Activated B cell treated with CpG ODN at 0.5 μM for 24 hours (primary cell): ENCODE data around the gene TMEM127. TPM values are rescaled to one million over a fixed set of nuclear protein-coding genes. Genes with fewer than 3 reads are reported as not detected.

Experiments used
- ATAC-seq: fragments of 200-7000 bp; cut with Tn5 transposase; one replicate; pipeline ENCODE4 v1.10.0; 2021; ENCODE audit warnings: low read depth, mild to moderate bottlenecking, moderate library complexity
- CTCF ChIA-PET: fragments of 350-600 bp; sonication (Branson Sonifier 250); formaldehyde crosslinking; loops from one replicate; lab custom pipeline; 2021; ENCODE audit warnings: antibody characterized with exemption; lab: Charles Lee
- POLR2A ChIA-PET: fragments of 350-600 bp; sonication (Branson Sonifier 250); formaldehyde crosslinking; loops from one replicate; lab custom pipeline; 2021; ENCODE audit warnings: antibody characterized with exemption; lab: Charles Lee
- DNase-seq: peaks from one replicate; pipeline ENCODE4 v3.0.0; 2022
- H3K27ac Mint-ChIP-seq: one replicate; pipeline ENCODE4 v1.8.0; 2020; ENCODE audit warnings: mixed read lengths
- H3K27me3 Mint-ChIP-seq: one replicate; pipeline ENCODE4 v1.8.0; 2021; ENCODE audit warnings: mixed read lengths
- H3K36me3 Mint-ChIP-seq: one replicate; pipeline ENCODE4 v1.8.0; 2021; ENCODE audit warnings: low read depth, mixed read lengths
- H3K4me1 Mint-ChIP-seq: one replicate; pipeline ENCODE4 v1.8.0; 2021; ENCODE audit warnings: mixed read lengths
- H3K4me3 Mint-ChIP-seq: one replicate; pipeline ENCODE4 v1.8.0; 2020; ENCODE audit warnings: mild to moderate bottlenecking, mixed read lengths
- H3K9me3 Mint-ChIP-seq: one replicate; pipeline ENCODE4 v1.8.0; 2020; ENCODE audit warnings: mixed read lengths
- CTCF ChIP-seq: fragments of 200-600 bp; IDR thresholded peaks from one replicate; pipeline ENCODE4 v1.8.0; 2022; ENCODE audit warnings: antibody characterized with exemption, mild to moderate bottlenecking
- intact Hi-C: fragments of 100-400 bp; cut with micrococcal nuclease; formaldehyde crosslinking; loops from one replicate; pipeline ENCODE4 v1.15.1; 2024
- total RNA-seq: library from RNA; stranded (reverse); gene quantifications from 2 replicates; pipeline ENCODE4 v1.2.3, GENCODE V29; 2022

TMEM127 gene
- total RNA-seq, 1 donor from 2014 or later, result 43.2 TPM

DNA sequence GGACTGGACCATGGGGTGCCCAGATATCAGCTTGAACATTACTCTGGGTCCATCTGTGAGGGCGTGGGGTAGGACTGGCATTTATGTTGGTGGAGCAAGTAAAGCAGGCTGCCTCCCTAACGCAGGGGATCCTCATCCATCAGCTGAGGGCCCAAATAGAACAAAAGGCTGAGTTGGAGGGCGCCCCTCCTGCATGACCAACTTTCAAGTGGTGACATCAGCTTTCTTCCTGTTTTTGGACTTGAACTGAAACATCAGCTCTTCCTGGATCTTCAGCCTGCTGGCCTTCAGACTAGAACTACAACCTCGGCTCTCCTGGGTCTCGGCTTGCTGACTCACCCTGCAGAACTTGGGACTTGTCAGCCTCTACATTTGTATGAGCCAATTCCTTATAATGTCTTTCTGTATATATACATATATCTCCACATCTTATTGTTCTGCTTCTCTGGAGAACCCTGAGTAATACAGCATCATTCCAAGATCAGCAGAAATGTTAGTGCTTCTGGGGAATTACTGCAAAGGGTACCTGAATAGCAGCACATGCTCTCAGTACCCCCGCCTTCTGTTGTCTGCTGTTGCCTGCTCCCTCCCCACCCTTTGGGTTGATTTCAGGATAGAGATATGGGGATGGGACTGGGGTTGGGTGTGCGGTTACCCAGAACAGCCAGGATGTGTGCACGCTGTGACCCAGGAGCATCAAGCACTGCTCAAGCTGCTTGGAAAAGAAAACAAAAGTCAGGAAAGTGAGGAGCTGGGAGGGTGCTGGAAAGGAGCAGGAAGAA lies 20.0 kb downstream of the TMEM127 start:
- POLR2A ChIA-PET, result interaction anchor here (0.6 to 2.1 kb wide), 7 partner anchors 10 to 96 kb away, joined by 3 to 12 read pairs (median 5); partner anchors contain the start of gene STARD7

DNA sequence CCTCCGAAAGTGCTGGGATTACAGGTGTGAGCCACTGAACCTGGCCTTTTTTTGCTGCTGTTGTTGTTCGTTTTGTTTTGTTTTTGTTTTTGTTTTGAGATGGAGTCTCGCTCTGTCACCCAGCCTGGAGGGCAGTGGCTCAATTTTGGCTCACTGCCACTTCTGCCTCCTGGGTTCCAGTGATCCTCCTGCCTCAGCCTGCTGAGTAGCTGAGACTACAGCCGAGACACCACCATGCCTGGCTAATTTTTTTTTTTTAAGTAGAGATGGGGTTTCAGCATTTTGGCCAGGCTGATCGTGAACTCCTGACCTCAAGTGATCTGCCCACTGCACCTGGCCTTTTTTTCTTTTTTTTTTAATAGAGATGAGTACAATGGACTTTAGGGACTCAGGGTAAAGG lies 22.0 kb downstream of the TMEM127 start:
- H3K4me1 Mint-ChIP-seq, result peaks cover 55% of the 10 kb centered on the region
- H3K9me3 Mint-ChIP-seq, result no peaks in the 10 kb centered on the region
- no peak overlapping the region for H3K4me3 Mint-ChIP-seq
- DNase-seq (no peak), ATAC-seq (no peak)
- H3K27ac Mint-ChIP-seq, result no peak overlapping the region
- ChIA-PET CTCF (no interaction called here), POLR2A (interaction anchor here (0.6 kb wide), 1 partner anchor 36 kb away, joined by 3 read pairs; no protein-coding TSS in a partner anchor)
- intact Hi-C loops, result loop anchor here (2.0 kb wide), 3 partner anchors 13 to 35 kb away; partner anchors contain the start of gene STARD7
- H3K27me3 Mint-ChIP-seq, result no peaks in the 10 kb centered on the region
- TF ChIP-seq CTCF, result no peak
- peaks cover 4% of the 10 kb centered on the region for H3K36me3 Mint-ChIP-seq

More for the DNA sequence above, 20.0 kb downstream of the TMEM127 start:
- no peak for TF ChIP-seq CTCF
- peaks cover 53% of the 10 kb centered on the region for H3K4me1 Mint-ChIP-seq
- peak overlapping the region; percentile 35 for H3K4me3 Mint-ChIP-seq
- intact Hi-C loops, result loop anchor here (1.0 kb wide), 1 partner anchor 15 kb away; no protein-coding TSS in a partner anchor
- ATAC-seq (peak; percentile 51), DNase-seq (no peak)
- H3K9me3 Mint-ChIP-seq, result no peaks in the 10 kb centered on the region
- CTCF ChIA-PET, result interaction anchor here (0.9 to 2.0 kb wide), 3 partner anchors 12 to 19 kb away, joined by 3 to 10 read pairs (median 3); no protein-coding TSS in a partner anchor
- no peaks in the 10 kb centered on the region for H3K27me3 Mint-ChIP-seq
- peak overlapping the region; percentile 68 for H3K27ac Mint-ChIP-seq
- peaks cover 13% of the 10 kb centered on the region for H3K36me3 Mint-ChIP-seq

DNA sequence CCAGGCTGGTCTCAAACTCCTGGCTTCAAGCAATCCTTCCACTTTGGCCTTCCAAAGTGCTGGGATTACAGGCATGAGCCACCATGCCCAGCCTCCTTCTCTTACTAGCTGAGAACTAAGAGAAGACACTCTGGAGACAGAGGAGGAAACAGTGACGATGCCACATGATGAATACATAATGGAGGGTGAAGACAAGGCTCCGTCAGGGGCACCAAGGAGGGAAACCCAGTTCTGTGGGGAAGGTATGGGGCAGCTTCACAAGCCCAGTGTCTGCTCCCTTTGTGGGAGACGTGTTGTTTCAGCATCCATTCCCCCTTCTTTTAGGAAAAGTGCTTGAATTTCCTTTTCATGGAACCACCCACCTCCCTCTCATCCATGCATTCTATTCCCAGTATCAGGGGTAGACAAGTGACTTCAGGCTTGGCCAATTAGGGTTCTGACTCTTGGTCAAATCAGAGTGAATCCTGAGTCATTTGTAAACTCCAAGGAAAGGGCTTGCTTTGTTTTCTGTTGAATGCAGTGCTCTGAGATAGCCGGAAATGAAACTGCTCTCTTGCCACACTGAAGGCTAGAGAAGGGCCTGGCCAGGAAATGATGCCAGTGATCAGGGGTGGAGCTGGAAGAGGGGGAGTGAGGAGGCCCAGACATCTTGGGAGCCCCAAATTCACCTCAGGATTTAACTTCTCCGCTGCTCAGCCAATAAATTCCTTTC lies 23.7 kb downstream of the TMEM127 start:
- DNase-seq (no peak), ATAC-seq (peak; percentile 89)
- Mint-ChIP-seq H3K4me3 (peak overlapping the region; percentile 56), H3K9me3 (no peaks in the 10 kb centered on the region), H3K27me3 (no peaks in the 10 kb centered on the region), H3K27ac (peak overlapping the region; percentile 90), H3K36me3 (peaks cover 7% of the 10 kb centered on the region), H3K4me1 (peaks cover 49% of the 10 kb centered on the region)
- intact Hi-C loops, result loop anchor here (2.0 kb wide), 3 partner anchors 15 to 33 kb away; partner anchors contain the start of gene STARD7
- TF ChIP-seq CTCF, result no peak
- CTCF ChIA-PET, result interaction anchor here (0.9 to 1.7 kb wide), 5 partner anchors 8 to 103 kb away, joined by 3 to 7 read pairs (median 4); no protein-coding TSS in a partner anchor
- POLR2A ChIA-PET, result interaction anchor here (0.5 to 2.5 kb wide), 17 partner anchors 8 to 114 kb away, joined by 3 to 35 read pairs (median 5); partner anchors contain the start of genes CIAO1, STARD7 and TMEM127

DNA sequence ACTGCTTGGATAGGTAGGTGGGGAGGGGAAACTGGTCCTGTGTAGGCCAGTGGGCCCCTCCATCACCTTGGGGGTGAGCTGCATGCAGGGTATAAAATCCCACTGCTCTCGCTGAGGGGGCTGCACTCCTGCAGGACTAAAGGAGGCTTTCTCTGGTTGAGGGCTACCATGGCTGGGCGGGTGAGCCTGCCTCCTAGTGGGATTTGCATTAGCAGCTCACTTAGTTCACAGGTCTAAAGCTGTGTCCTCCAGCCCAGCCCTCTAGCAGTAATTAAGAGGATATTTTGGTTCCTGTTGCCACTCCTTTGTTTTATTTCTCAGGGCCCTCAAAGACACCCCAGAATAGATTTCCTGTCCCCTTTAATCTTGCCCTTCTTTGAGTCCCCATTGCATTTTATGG lies 24.6 kb downstream of the TMEM127 start:
- Mint-ChIP-seq H3K27ac (peak overlapping the region; percentile 90), H3K4me1 (peaks cover 42% of the 10 kb centered on the region), H3K27me3 (no peaks in the 10 kb centered on the region), H3K36me3 (peaks cover 7% of the 10 kb centered on the region), H3K4me3 (no peak overlapping the region), H3K9me3 (no peaks in the 10 kb centered on the region)
- DNase-seq (no peak), ATAC-seq (no peak)
- intact Hi-C loops, result no loop called here
- no peak for TF ChIP-seq CTCF
- POLR2A ChIA-PET, result interaction anchor here (0.8 to 2.5 kb wide), 11 partner anchors 7 to 95 kb away, joined by 4 to 35 read pairs (median 5); partner anchors contain the start of genes CIAO1, STARD7 and TMEM127
- CTCF ChIA-PET, result interaction anchor here (1.2 to 1.4 kb wide), 3 partner anchors 20 to 102 kb away, joined by 3 to 7 read pairs (median 4); no protein-coding TSS in a partner anchor
